Cardiac muscle cell (in vitro differentiated cells and primary cell): ENCODE results near the gene LRRC47. TPM values are rescaled to one million over a fixed set of nuclear protein-coding genes. Genes with fewer than 3 reads are reported as not detected.

Experiments
- DNase-seq, 2 donors: peaks; one replicate each; pipeline versions ENCODE4 v3.0.0 to v3.0.0-alpha.2; 2010 to 2017; ENCODE audit warnings: low read depth in 1 of 2, low spot score in 1 of 2
- H3K27ac ChIP-seq: fragments of 200-600 bp; sonication (generic); 2 replicates; pipeline ENCODE4 v1.5.1; 2016
- H3K27me3 ChIP-seq: fragments of 200-600 bp; sonication (generic); 2 replicates; pipeline ENCODE4 v1.6.0; 2016; ENCODE audit warnings: control low read depth
- H3K36me3 ChIP-seq: fragments of 200-600 bp; sonication (generic); 2 replicates; pipeline ENCODE4 v1.5.1; 2016; ENCODE audit warnings: control low read depth
- H3K4me1 ChIP-seq: fragments of 200-600 bp; sonication (generic); 2 replicates; pipeline ENCODE4 v1.8.1; 2017; ENCODE audit warnings: low read depth, mild to moderate bottlenecking, mixed run types
- H3K4me3 ChIP-seq: fragments of 200-600 bp; sonication (generic); 2 replicates; pipeline ENCODE4 v1.5.1; 2016; ENCODE audit warnings: mild to moderate bottlenecking
- H3K9me3 ChIP-seq: fragments of 200-600 bp; sonication (generic); 2 replicates; pipeline ENCODE4 v1.5.1; 2017; ENCODE audit warnings: low read depth, mild to moderate bottlenecking, control low read depth
- polyA plus RNA-seq: library from polyadenylated mRNA; unstranded; fragments of >200 nt; fragmentation: Nextera tagmentation; extraction: Ambion mirVana; gene quantifications from 2 replicates; pipeline ENCODE4 v1.2.1, GENCODE V29; 2016
- total RNA-seq: library from RNA; depleted of rRNA; stranded (reverse); fragments of >200 nt; gene quantifications from 2 replicates; pipeline ENCODE4 v1.2.3, GENCODE V29; 2016
- TF ChIP-seq, protein P1 (sequence below): IDR thresholded peaks from 2 replicates; pipeline ENCODE4 v1.5.1; 2012; ENCODE audit warnings: low read depth, mild to moderate bottlenecking, low read length

LRRC47 gene
- total and polyA plus RNA-seq, 2 experiments from 2014 or later: 61.5 to 67.5 TPM

DNA sequence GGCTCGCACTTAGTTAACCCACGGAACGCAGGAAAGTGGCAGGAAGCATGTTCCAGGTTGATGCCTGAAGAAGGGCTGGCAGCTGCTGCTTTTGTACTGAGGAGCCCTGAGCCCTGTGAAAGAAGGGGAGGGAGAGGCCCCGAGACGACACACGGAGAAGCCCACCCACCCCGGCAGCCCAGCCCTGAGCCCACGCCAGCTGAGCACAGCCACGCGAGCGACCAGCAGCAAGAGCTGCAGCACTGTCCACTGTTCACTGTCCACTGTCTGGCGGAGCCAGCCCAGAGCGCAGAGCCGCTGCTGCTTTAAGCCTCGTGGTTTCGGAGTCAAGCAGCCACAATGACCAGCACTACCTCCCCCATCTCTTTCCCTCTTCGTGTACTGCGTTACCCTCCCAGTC is 5.3 kb downstream of the LRRC47 start:
- Histone ChIP-seq H3K4me1 (peaks cover 7% of the 10 kb centered on the region), H3K36me3 (peaks cover 10% of the 10 kb centered on the region), H3K4me3 (no peak overlapping the region), H3K9me3 (no peaks in the 10 kb centered on the region), H3K27me3 (no peaks in the 10 kb centered on the region), H3K27ac (peak overlapping the region; percentile 4)
- TF ChIP-seq, protein P1, sequence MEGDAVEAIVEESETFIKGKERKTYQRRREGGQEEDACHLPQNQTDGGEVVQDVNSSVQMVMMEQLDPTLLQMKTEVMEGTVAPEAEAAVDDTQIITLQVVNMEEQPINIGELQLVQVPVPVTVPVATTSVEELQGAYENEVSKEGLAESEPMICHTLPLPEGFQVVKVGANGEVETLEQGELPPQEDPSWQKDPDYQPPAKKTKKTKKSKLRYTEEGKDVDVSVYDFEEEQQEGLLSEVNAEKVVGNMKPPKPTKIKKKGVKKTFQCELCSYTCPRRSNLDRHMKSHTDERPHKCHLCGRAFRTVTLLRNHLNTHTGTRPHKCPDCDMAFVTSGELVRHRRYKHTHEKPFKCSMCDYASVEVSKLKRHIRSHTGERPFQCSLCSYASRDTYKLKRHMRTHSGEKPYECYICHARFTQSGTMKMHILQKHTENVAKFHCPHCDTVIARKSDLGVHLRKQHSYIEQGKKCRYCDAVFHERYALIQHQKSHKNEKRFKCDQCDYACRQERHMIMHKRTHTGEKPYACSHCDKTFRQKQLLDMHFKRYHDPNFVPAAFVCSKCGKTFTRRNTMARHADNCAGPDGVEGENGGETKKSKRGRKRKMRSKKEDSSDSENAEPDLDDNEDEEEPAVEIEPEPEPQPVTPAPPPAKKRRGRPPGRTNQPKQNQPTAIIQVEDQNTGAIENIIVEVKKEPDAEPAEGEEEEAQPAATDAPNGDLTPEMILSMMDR: no peak
- DNase-seq: no peak

DNA sequence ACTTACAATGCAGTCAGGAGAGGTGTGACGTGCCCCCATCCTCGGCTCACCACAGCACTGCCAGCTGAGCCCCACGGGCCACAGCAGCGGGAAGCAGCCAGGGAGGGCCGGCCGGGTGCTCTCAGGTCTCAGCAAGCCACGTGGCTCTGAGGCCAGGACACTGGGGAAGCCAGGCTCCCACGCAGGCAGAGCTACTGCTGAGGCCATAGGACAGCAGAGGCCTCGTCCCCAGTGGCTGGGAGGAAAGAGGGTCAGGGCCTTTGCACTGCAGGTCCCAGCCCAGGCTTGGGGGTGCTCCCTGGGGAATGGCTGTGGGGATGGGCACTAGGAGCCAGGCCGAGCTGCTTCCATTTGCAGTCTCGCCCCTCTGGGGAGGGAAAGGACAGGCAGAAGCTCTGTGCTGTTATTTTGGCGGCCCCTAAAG is 5.8 kb downstream of the LRRC47 start:
- Histone ChIP-seq H3K27me3 (no peaks in the 10 kb centered on the region), H3K9me3 (no peaks in the 10 kb centered on the region), H3K27ac (peak overlapping the region; percentile 4), H3K36me3 (peaks cover 13% of the 10 kb centered on the region), H3K4me3 (no peak overlapping the region), H3K4me1 (peaks cover 7% of the 10 kb centered on the region)
- TF ChIP-seq, protein P1: no peak
- DNase-seq: no peak

- TF ChIP-seq, protein P1: no peak
- Histone ChIP-seq H3K9me3 (no peaks in the 10 kb centered on the region), H3K4me1 (no peaks in the 10 kb centered on the region), H3K4me3 (no peak overlapping the region), H3K36me3 (peaks cover 17% of the 10 kb centered on the region), H3K27ac (peak overlapping the region; percentile 4), H3K27me3 (no peaks in the 10 kb centered on the region)
- no peak for DNase-seq
Observed at GRCh38 chr1:3789421-3790300, 6.6 kb downstream of the LRRC47 start.

DNA sequence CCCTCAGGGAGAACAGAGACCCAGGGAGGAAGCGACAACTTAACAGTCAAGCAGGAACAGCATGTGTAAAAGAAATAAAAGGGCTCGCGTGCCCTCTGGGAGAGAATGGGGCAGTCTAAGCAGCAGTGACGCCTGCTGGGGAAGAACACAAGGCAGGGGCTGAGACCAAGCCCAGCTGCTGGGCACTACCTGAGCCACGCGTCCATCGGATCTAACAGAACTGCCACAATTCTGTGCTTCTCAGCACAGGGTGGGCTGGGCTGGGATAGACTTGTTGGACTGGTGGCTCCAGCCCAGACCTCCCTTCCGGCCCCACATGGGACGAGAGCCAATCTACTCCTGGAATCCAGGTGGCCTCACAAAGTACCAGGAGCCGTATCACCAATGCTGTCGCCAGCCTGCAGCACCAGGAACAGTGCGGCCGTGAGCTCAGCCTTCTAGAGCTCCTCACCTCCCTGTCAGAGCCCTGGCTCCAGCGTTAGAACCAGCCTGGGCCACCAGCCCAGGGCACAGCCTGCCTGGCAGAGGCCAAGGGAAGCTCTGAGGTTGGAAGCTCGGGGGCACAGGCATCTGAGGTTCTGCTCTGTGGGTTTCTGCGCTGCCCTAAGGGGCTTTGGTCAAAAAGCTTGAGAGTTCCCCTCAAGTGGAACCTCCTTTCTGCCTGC is 7.4 kb downstream of the LRRC47 start:
- peaks cover 24% of the 10 kb centered on the region for H3K36me3 ChIP-seq
- H3K27me3 ChIP-seq: no peaks in the 10 kb centered on the region
- H3K27ac ChIP-seq: no peak overlapping the region
- no peak overlapping the region for H3K4me3 ChIP-seq
- H3K4me1 ChIP-seq: no peaks in the 10 kb centered on the region
- H3K9me3 ChIP-seq: no peaks in the 10 kb centered on the region
- TF ChIP-seq, protein P1: no peak
- no peak for DNase-seq

- H3K4me1 ChIP-seq: no peaks in the 10 kb centered on the region
- H3K27me3 ChIP-seq: no peaks in the 10 kb centered on the region
- H3K9me3 ChIP-seq: no peaks in the 10 kb centered on the region
- no peak for DNase-seq
- no peak overlapping the region for H3K27ac ChIP-seq
- TF ChIP-seq, protein P1: no peak
- no peak overlapping the region for H3K4me3 ChIP-seq
- peaks cover 29% of the 10 kb centered on the region for H3K36me3 ChIP-seq
Observed at GRCh38 chr1:3787745-3788605, 8.3 kb downstream of the LRRC47 start.
